Spleen (tissue), 7 donors: ENCODE data around the gene MMP2.

ENCODE experiments used
- POLR2A ChIP-seq, 3 donors: fragments of 450-650 bp; IDR thresholded peaks; one replicate each; pipeline ENCODE4 v1.5.1; 2017; ENCODE audit warnings: antibody characterized with exemption in 3 of 3, mild to moderate bottlenecking in 1 of 3
- POLR2AphosphoS5 ChIP-seq, 3 donors: sonication (generic); formaldehyde crosslinking; IDR thresholded peaks; one replicate each; pipeline ENCODE4 v1.5.1; 2017; ENCODE audit warnings: antibody characterized with exemption in 3 of 3
- TF ChIP-seq, protein P1 (sequence below), 11 experiments: fragments of 200-600 bp in 7 of 11; fragments of 450-650 bp in 4 of 11; sonication (generic) in 4 of 11; IDR thresholded peaks in 8 of 11; conservative IDR thresholded peaks in 3 of 11; 1 replicate in 7 of 11; 2 replicates in 4 of 11; pipeline versions ENCODE4 v1.4.0 to v1.8.0; 2016 to 2021; ENCODE audit warnings: antibody characterized with exemption in 11 of 11, inconsistent platforms in 4 of 11, mild to moderate bottlenecking in 1 of 11
- donor health status: DM: no; HTN: no; CAD: no; lungs with moderate emphysema.
- donor health status: DM: no; HTN: no; CAD: no.
- donor health status: DM: no; HTN: no; CAD: no.

DNA sequence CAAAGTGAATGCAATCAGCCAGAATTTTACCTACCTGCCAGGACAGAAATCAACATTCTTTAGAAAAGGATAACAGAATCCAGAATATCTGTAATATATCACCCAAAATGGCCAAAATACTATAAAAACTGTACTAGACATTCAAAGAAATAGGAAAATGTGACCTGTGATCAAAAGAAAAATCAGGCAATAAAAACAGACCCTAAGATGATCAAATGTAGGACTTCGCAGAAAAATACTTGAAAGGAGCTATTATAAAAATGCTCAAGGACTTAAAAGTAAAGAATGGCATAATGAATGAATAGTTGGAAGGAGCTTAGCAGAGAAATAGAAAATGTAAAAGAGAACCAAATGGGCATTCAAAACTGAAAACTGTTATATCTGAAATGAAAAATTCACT is 33.9 kb downstream of the MMP2 start:
- TF ChIP-seq, protein P1, sequence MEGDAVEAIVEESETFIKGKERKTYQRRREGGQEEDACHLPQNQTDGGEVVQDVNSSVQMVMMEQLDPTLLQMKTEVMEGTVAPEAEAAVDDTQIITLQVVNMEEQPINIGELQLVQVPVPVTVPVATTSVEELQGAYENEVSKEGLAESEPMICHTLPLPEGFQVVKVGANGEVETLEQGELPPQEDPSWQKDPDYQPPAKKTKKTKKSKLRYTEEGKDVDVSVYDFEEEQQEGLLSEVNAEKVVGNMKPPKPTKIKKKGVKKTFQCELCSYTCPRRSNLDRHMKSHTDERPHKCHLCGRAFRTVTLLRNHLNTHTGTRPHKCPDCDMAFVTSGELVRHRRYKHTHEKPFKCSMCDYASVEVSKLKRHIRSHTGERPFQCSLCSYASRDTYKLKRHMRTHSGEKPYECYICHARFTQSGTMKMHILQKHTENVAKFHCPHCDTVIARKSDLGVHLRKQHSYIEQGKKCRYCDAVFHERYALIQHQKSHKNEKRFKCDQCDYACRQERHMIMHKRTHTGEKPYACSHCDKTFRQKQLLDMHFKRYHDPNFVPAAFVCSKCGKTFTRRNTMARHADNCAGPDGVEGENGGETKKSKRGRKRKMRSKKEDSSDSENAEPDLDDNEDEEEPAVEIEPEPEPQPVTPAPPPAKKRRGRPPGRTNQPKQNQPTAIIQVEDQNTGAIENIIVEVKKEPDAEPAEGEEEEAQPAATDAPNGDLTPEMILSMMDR (IDR thresholded peaks at IDR 0.05 in 8 of 11, conservative IDR thresholded peaks at IDR 0.05 in 3 of 11): no peak
- TF ChIP-seq POLR2AphosphoS5 (IDR thresholded peaks at IDR 0.05) (no peak), POLR2A (IDR thresholded peaks at IDR 0.05) (no peak)
